HG03565 (cell line): ENCODE results near the gene MUC21.

Experiments
- ATAC-seq: cut with Tn5 transposase; IDR thresholded peaks from one replicate; pipeline ENCODE4 v1.9.1; 2021; ENCODE audit warnings: mild to moderate bottlenecking, moderate library complexity; ENCODE audit not compliant: unreplicated experiment

The MUC21 gene

GRCh38 chr6:30983439-30983838 is at the start of gene MUC21:
MUC21 (plus strand) TSS chr6:30983718; CDS start chr6:30983959, 241 bp downstream.
- ATAC-seq, result no peak

GRCh38 chr6:30935018-30935417 is 48.5 kb upstream of the MUC21 start:
- no peak for ATAC-seq

GRCh38 chr6:30937265-30937664 is 46.3 kb upstream of the MUC21 start:
- ATAC-seq, result no peak

GRCh38 chr6:30938730-30939129 is 44.8 kb upstream of the MUC21 start:
- no peak for ATAC-seq

GRCh38 chr6:30939473-30939872 is 44.0 kb upstream of the MUC21 start:
- no peak for ATAC-seq

GRCh38 chr6:30940361-30940986 is 43.0 kb upstream of the MUC21 start, which contains the start of gene MUCL3:
MUCL3 (plus strand) TSS chr6:30940973; CDS start chr6:30941000, 27 bp downstream.
- no peak for ATAC-seq

- ATAC-seq, result no peak
These were observed 41.0 kb upstream of the MUC21 start for GRCh38 chr6:30942338-30943060.

- no peak for ATAC-seq
These were observed 39.5 kb upstream of the MUC21 start for GRCh38 chr6:30944051-30944450.

GRCh38 chr6:30945281-30945680 is 38.2 kb upstream of the MUC21 start:
- ATAC-seq, result no peak

GRCh38 chr6:30947231-30947630 is 36.3 kb upstream of the MUC21 start:
- ATAC-seq, result no peak

- ATAC-seq, result no peak
These were observed 34.7 kb upstream of the MUC21 start for GRCh38 chr6:30948811-30949210.

GRCh38 chr6:30951907-30952469 is 31.5 kb upstream of the MUC21 start:
- no peak for ATAC-seq

GRCh38 chr6:30954631-30955366 is 28.7 kb upstream of the MUC21 start:
- ATAC-seq, result no peak

- peak; percentile 45 for ATAC-seq
These were observed 28.0 kb upstream of the MUC21 start for GRCh38 chr6:30955367-30956042.

GRCh38 chr6:30957716-30958115 is 25.8 kb upstream of the MUC21 start:
- no peak for ATAC-seq

- ATAC-seq, result no peak
These were observed 22.4 kb upstream of the MUC21 start for GRCh38 chr6:30960907-30961673.

GRCh38 chr6:30962716-30963115 is 20.8 kb upstream of the MUC21 start:
- ATAC-seq, result no peak

- ATAC-seq, result no peak
These were observed 19.9 kb upstream of the MUC21 start for GRCh38 chr6:30963641-30964040.

- ATAC-seq, result no peak
These were observed 19.4 kb upstream of the MUC21 start for GRCh38 chr6:30964075-30964474.

GRCh38 chr6:30965140-30965601 is 18.3 kb upstream of the MUC21 start:
- no peak for ATAC-seq
